NCI-H748 treated with DMSO at 0.1 percent for 48 hours (cell line): ENCODE data around the gene ARHGEF2.

ENCODE experiments used
- DNase-seq: peaks from one replicate; lab custom pipeline; 2025; lab: John Stamatoyannopoulos, UW

The ARHGEF2 gene

DNA sequence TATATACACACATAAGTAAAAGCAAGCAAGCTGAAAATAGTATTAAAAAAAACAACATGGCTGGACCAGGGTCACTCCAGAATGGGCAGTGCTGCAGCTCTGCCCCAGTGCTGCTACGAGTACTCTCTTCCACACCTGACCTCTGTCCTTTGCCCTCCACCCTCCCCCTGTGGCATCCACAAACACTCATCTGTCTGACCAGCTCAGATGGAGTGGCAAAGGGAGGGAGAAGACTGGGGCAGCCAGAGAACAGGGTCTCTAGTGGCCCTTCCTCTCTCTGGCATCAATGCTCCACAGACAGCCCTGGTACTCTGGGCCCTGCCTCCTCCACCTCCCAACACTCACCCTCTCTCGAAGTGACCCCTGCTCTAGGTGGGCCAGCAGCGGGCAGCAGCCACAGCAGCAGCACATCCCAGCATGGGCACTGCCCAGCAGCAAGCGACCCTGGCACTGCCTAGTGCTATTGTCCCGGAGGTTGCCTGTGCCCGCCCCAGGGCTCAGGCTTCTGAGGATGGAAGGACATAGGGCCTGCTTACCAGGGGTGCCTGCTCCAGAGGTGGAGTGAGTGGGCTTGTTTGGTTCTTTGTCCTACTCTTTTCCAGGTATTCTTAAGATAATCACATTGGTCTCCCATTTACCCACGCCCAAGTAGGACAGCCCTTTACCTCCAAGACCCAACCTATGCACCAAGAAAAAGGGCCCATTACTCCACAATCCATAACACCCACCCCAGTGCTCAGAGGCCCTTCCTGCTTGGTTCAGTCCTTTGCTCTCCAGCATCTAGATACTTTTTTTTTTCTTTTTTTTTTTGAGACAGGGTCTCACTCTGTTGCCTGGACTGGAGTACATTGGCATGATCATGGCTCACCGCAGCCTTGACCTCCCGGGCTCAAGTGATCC is 6.2 kb downstream of the ARHGEF2 start:
- DNase-seq: no peak

GRCh38 chr1:155970531-155971167 is 7.7 kb downstream of the ARHGEF2 start:
- DNase-seq: no peak

- no peak for DNase-seq
These were observed 9.0 kb downstream of the ARHGEF2 start for GRCh38 chr1:155969377-155969791.

GRCh38 chr1:155968670-155969069 is 9.7 kb downstream of the ARHGEF2 start:
- DNase-seq: no peak

DNA sequence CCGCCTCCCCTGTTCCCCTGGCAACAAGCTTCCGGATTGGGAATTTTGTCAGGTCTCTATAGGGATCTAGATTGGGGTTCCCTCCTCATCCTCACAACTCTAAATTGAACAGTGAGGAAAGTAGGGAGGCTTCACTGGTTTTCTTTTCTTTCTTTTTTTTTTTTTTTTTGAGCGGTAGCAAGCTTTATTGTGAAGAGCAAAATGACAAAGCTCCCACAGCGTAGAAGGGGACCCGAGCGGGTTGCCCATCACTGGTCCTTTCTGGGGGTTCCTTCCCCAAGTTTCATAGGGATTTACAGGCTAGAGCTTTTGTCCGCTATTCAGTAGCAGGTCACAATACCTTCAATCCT is 10.3 kb downstream of the ARHGEF2 start:
- DNase-seq: no peak

GRCh38 chr1:155967341-155968050 is 10.9 kb downstream of the ARHGEF2 start:
- no peak for DNase-seq

DNA sequence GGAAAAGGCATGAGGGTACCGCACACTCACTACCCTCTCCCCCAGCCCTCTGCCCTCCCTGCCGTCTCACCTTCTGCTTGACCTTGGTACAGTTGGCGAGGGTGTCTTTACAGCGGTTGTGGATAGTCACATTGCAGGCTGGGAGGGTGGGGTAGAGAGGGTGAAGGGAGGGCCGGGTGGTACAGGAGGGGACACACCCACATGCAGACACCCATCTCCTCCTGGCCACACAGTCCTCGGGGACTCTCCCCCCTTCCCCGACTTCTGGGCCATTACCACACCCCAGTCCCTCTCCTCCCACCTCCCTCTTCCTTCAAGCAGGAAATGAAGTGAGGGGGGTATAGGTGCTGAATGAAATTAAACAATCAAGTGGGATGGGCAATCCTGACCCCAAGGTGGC is 11.6 kb downstream of the ARHGEF2 start:
- DNase-seq: no peak

GRCh38 chr1:155966135-155966534 is 12.2 kb downstream of the ARHGEF2 start:
- DNase-seq: no peak

GRCh38 chr1:155964193-155964592 is 14.2 kb downstream of the ARHGEF2 start:
- no peak for DNase-seq

- DNase-seq: no peak
These were observed 15.6 kb downstream of the ARHGEF2 start for GRCh38 chr1:155962599-155963211.

DNA sequence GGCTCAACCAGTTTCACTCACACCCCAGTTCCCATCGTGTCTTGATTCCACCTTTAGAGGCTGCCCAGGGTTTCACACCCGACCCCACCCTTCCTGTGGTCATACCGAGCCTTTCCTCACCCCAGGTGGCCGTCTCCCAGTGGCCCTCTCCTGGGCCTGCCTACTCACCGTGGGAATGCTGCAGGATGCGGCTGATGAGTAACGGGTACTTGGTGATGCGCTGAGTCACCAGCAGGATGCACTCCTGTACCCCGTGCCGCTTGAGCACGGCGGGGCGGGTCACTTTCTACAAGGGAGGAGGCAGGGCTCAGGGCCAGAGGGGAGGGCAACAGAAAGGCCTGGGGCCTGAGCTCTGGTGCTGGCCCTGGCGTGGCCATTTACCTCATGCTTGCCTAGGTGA is 16.4 kb downstream of the ARHGEF2 start:
- DNase-seq: no peak

DNA sequence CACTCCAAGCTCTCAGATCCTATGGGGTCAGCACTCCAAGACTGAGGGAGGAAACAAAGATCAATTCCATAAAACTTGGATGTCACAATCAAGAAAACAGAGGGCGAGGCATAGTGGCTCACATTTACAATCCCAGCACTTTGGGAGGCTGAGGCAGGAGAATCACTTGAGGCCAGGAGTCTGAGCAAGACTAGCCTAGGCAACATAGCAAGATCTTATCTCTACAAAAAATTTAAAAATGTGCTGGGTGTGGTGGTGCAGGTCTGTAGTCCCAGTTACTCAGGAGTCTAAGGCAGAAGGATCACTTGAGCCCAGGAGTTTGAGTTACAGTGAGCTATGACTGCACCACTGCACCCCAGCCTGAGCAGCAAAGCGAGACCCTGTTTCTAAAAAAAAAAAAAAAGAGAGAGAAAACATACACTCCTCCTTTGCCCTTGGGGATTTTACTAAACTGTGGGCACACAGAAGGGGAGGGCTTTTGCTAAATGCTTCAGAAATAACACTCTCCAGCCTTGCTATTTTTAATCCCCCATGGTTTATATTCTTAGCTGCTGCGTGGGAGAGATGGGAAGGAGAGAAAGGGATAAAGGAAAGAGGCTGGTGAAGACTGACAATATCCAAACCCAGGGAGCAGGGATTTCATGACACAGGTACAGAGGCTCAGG is 18.1 kb downstream of the ARHGEF2 start:
- DNase-seq: no peak

DNA sequence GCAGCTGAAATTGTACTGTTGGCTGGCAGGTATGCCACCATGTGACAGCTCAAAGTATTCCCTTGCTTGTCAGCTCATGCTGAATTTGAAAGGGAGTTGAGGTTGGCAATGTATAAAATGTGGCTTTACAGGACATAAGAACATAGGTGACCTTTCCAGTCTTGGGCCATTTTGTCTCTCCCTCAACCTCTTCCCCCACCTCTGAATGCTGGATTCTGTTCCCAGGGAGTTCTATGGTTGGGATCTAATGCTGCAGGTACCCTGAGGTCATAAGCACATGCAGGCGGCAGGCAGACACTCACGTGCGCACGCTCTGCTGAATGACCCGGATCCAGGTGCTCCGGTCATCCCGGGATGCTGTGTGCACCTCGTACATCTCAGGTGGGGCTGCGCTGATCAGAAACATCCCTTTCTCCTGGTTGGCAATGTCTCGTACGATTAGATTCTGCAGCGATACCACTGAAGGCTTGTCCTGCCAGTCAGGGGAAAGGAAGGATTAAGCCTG is 20.9 kb downstream of the ARHGEF2 start:
- DNase-seq: no peak

DNA sequence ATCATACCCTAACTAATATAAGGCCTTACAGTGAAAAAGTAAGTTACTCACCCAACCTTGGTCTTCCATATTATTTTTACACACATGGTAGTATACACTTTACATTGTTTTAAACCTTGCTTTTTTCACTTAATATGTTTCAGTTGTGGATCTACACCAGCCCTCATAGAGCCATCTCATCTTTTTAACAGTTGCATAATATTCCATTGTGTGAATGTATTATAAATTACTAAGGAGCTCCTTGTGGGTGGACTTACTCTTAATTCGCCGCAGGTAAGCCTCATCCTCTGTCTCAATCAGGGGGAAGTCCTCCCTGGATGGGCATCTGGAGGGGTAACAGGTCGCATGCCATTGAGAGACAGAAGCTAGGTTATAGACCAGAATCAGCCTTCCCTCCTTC is 23.7 kb downstream of the ARHGEF2 start:
- no peak for DNase-seq

DNA sequence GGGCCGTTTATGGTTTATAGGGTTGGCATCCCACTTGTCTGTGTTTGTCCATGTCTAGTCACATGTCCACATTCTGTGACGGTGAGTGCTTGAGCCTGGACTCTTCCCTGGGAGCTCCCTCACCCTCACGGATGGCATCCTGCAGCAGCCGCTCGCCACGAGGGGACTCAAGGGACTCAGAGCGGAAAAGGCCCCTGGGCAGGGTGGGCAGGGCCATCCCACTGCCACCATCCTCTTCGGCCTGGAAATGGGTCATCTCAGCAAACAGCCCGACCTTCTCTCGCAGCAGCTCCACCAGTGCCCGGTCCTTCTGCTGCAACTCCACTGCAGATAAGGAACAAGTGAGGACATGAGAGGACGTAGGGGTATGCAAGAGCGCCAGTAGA is 25.8 kb downstream of the ARHGEF2 start:
- no peak for DNase-seq

DNA sequence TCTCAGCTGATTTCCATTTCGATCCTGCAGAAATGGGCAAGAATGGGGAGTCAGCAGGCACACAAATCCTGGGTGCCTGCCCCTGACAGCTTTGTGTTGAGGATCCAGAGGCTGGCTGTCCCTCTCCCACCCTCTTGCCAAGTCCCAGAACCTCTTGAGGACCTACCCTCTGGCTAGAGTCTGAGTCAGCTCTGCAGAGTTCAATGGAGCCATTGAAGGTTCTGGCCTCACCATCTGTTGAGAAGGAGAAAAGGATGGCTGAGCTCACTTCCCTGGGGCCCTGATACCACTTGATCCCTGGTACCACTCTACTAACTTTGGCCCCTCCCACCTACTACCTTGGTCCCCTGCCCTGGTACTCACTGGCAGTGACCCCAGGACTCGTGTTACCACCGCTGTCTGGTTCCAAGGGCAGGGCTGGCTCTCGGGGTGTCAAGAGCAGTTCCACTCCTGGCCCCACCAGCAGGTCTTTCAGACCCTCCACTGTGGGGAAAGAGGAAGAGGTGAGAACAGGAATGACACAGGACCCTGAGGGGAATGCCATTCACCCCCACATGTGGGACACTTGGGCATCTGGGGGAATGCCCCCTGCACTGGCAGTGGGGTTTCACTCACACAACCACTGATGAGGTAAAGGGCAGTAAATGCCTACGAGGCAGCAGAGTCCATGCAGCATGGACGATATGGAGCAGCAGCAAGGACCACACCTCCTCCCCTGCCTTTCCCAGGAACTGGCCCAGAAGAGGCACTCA is 26.4 kb downstream of the ARHGEF2 start:
- DNase-seq: no peak

DNA sequence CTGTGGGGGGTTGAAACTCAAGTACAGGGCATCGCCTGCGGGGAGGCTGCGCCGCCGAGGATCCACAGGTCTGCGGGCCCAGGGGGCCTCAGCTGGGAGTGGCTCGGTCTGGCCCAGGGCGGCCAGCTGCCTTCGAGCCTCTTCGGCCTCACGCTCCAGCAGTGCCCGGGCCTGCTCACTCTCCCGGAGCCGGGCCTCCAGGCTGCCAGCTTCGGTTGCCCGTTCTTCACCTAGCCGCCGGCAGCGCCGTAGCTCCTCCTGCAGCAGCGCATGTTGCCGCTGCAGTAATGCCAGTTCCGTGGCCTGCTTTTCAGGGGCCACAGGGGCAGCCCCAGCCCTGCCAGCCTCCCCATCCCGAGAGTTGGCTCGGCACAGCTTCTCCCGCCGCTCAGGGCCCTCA is 27.5 kb downstream of the ARHGEF2 start:
- no peak for DNase-seq

GRCh38 chr1:155947741-155948140 is 30.6 kb downstream of the ARHGEF2 start:
- no peak for DNase-seq

- DNase-seq: no peak
These were observed 31.1 kb downstream of the ARHGEF2 start for GRCh38 chr1:155947292-155947691.

DNA sequence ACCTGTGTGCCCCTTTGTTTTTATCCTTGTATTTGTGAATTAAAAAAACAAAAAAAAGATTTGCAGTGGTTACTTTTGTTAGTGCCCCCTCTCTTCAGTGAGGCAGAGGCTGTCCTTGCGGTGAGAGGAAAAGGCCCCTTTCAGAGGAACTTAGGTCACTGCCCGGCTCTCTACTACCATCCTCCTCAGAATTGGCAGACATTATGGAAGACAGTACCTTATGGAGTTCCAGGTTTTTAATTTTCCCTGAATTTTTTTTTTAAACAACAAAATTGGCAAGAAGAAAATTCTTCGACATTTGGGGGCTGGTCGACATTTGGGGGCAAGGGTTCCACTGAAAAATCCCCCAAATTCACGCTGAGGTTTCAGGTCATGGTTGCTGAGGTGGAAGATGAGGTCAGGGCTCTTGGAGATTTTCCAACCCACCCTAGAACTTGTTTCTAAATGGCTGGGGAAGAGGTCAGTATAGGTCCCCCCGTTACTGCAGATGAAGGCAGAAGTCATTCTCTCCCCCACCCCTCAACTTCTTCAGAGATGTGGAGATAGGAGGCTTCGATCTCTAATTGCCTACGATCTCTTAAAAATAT is 31.6 kb downstream of the ARHGEF2 start:
- DNase-seq: no peak

DNA sequence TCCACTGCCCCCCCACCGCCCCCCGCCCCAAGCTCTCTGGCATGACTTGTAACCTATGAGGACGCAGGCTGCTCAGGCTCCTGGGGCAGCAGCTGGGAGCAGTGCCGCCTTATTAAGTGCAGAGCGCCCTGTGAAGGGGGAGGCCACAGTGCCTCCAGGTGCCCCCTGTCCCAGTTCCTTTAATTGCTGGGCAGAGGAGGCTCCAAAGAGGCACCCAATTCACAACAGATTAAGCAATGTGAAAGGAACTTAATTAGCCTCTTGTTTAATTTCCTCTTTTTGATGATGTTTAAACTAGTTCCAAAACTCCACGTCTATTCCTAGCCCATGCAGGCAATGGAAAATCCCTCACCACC is 33.9 kb downstream of the ARHGEF2 start:
- no peak for DNase-seq
